ENCODE measurements around the gene SPIN1. TPM values are rescaled to one million over a fixed set of nuclear protein-coding genes. Genes with fewer than 3 reads are reported as not detected.

Gene SPIN1
- total RNA-seq, 3 donors from 2014 or later, result 51.5 to 98.7 (median 67.7) TPM

Other genes starting within 250 kb of the SPIN1 start
- not detected for gene SPATA31C2, start 250.0 kb upstream of the SPIN1 start, total RNA-seq
- gene NXNL2, start 146.7 kb downstream of the SPIN1 start, total RNA-seq, result not detected

All from mucosa of descending colon (tissue), 3 donors.